HCT116 (cell line): ENCODE data around the gene OSBPL5. TPM values are rescaled to one million over a fixed set of nuclear protein-coding genes. Genes with fewer than 3 reads are reported as not detected.

Experiments used
- ATAC-seq: fragments of 200-7000 bp; cut with Tn5 transposase; 2 replicates; pipeline ENCODE4 v1.9.1; 2020; ENCODE audit warnings: mild to moderate bottlenecking, moderate library complexity
- BruUV-seq: library from RNA; stranded (reverse); fragments of 400-500 nt; replicated peaks from 2 replicates; lab custom pipeline; 2021; lab: Mats Ljungman, UMichigan
- CTCF ChIA-PET: fragments of 300-600 bp; sonication (Branson Sonifier 250); formaldehyde crosslinking; loops from one replicate; lab custom pipeline; 2021; ENCODE audit warnings: antibody characterized with exemption; lab: Charles Lee
- POLR2A ChIA-PET: fragments of 300-600, 350-600 bp; sonication (Branson Sonifier 250); formaldehyde crosslinking; loops from one replicate; lab custom pipeline; 2021; ENCODE audit warnings: antibody characterized with exemption; lab: Charles Lee
- RAD21 ChIA-PET, 2 experiments: fragments of 300-600 bp; sonication (Branson Sonifier 250); formaldehyde crosslinking; loops; one replicate each; lab custom pipeline; 2023; ENCODE audit warnings: low total read pairs in 2 of 2; ENCODE audit not compliant: uncharacterized antibody in 2 of 2, unreplicated experiment in 2 of 2, low non-redundant PET in 1 of 2; lab: Charles Lee
- DNase-seq: peaks from one replicate; pipeline ENCODE4 v3.0.0-alpha.2; 2010; ENCODE audit warnings: low read depth, low spot score
- H2AFZ ChIP-seq: fragments of 200-600 bp; shearing (Covaris generic), sonication (generic); 2 replicates; pipeline ENCODE4 v1.6.1; 2017; ENCODE audit warnings: low read depth, mixed run types, mixed read lengths, antibody characterized with exemption, low read length; ENCODE audit not compliant: poor library complexity, severe bottlenecking
- H3K27ac ChIP-seq: 2 replicates; pipeline ENCODE4 v1.5.1; 2012; ENCODE audit warnings: low read depth, low read length
- H3K27me3 ChIP-seq: fragments of 200-600 bp; sonication (generic); 2 replicates; pipeline ENCODE4 v1.6.1; 2016; ENCODE audit warnings: mixed run types, low read length, mixed read lengths; ENCODE audit not compliant: insufficient read depth
- H3K36me3 ChIP-seq, 2 experiments: fragments of 200-500 bp in 1 of 2; fragments of 200-600 bp in 1 of 2; sonication (Bioruptor generic) in 1 of 2; sonication (generic) in 1 of 2; 2 replicates each; pipeline versions ENCODE4 v1.5.1 to v1.6.1; 2014 to 2016; ENCODE audit warnings: low read length in 2 of 2, inconsistent platforms in 1 of 2, mixed read lengths in 1 of 2, mixed run types in 1 of 2; ENCODE audit not compliant: insufficient read depth in 2 of 2, control insufficient read depth in 1 of 2
- H3K4me1 ChIP-seq, 2 experiments: fragments of 200-600 bp in 1 of 2; sonication (generic) in 1 of 2; 2 replicates each; pipeline versions ENCODE4 v1.5.1 to v1.6.1; 2012 to 2017; ENCODE audit warnings: low read length in 2 of 2, inconsistent platforms in 1 of 2, mild to moderate bottlenecking in 1 of 2, mixed read lengths in 1 of 2, mixed run types in 1 of 2, moderate library complexity in 1 of 2; ENCODE audit not compliant: insufficient read depth in 2 of 2, control insufficient read depth in 1 of 2
- H3K4me2 ChIP-seq: fragments of 200-600 bp; sonication (generic); 2 replicates; pipeline ENCODE4 v1.6.1; 2017; ENCODE audit warnings: mixed run types, low read length, mixed read lengths
- H3K4me3 ChIP-seq, 2 experiments: fragments of 200-600 bp in 1 of 2; sonication (generic) in 1 of 2; replicated peaks in 1 of 2; 2 replicates each; pipeline ENCODE4 v1.5.1; 2011 to 2016; ENCODE audit warnings: low read length in 2 of 2, control low read depth in 1 of 2, low read depth in 1 of 2, mild to moderate bottlenecking in 1 of 2, mixed read lengths in 1 of 2, mixed run types in 1 of 2
- H3K79me2 ChIP-seq: fragments of 200-600 bp; sonication (generic); 2 replicates; pipeline ENCODE4 v1.6.1; 2017; ENCODE audit warnings: mild to moderate bottlenecking, mixed run types, low read length, moderate library complexity, mixed read lengths; ENCODE audit not compliant: insufficient read depth
- H3K9ac ChIP-seq: fragments of 200-600 bp; sonication (generic); 2 replicates; pipeline ENCODE4 v1.6.1; 2016; ENCODE audit warnings: low read length, mixed read lengths
- H3K9me2 ChIP-seq: fragments of 200-600 bp; sonication (generic), shearing (Covaris generic); 2 replicates; pipeline ENCODE4 v1.6.1; 2017; ENCODE audit warnings: mixed run types, mild to moderate bottlenecking, moderate library complexity; ENCODE audit not compliant: insufficient read depth
- H3K9me3 ChIP-seq, 2 experiments: fragments of 200-500 bp in 1 of 2; fragments of 200-600 bp in 1 of 2; sonication (Bioruptor generic) in 1 of 2; sonication (generic) in 1 of 2; 2 replicates each; pipeline ENCODE4 v1.6.1; 2014 to 2017; ENCODE audit warnings: low read length in 2 of 2, mixed read lengths in 2 of 2, inconsistent platforms in 1 of 2, low read depth in 1 of 2, mild to moderate bottlenecking in 1 of 2, mixed run types in 1 of 2, moderate library complexity in 1 of 2; ENCODE audit not compliant: control insufficient read depth in 1 of 2, insufficient read depth in 1 of 2
- H4K20me1 ChIP-seq: fragments of 200-600 bp; sonication (generic), shearing (Covaris generic); 2 replicates; pipeline ENCODE4 v1.6.1; 2017; ENCODE audit warnings: mixed run types, mild to moderate bottlenecking, moderate library complexity; ENCODE audit not compliant: insufficient read depth
- CBX3 ChIP-seq: IDR thresholded peaks from 2 replicates; pipeline ENCODE4 v1.6.1; 2012; ENCODE audit warnings: low read depth
- CEBPB ChIP-seq: IDR thresholded peaks from 2 replicates; pipeline ENCODE4 v1.6.1; 2012; ENCODE audit warnings: low read depth
- EZH2 ChIP-seq: fragments of 200-600 bp; sonication (generic); IDR thresholded peaks from 2 replicates; pipeline ENCODE4 v1.6.1; 2017; ENCODE audit warnings: antibody characterized with exemption, mixed run types
- JUND ChIP-seq: IDR thresholded peaks from 2 replicates; pipeline ENCODE4 v1.6.1; 2012
- POLR2A ChIP-seq: IDR thresholded peaks from 2 replicates; pipeline ENCODE4 v1.7.0; 2011; ENCODE audit warnings: borderline replicate concordance; ENCODE audit not compliant: insufficient read depth, insufficient read length; ENCODE audit errors: extremely low read depth
- SIN3A ChIP-seq: IDR thresholded peaks from 2 replicates; pipeline ENCODE4 v1.6.1; 2012; ENCODE audit warnings: low read depth
- SRF ChIP-seq: IDR thresholded peaks from 2 replicates; pipeline ENCODE4 v1.6.1; 2012; ENCODE audit warnings: low read depth
- TCF7L2 ChIP-seq: IDR thresholded peaks from 2 replicates; pipeline ENCODE4 v1.7.0; 2011; ENCODE audit warnings: borderline replicate concordance, inconsistent platforms; ENCODE audit not compliant: insufficient read depth, insufficient read length; ENCODE audit errors: extremely low read depth
- YY1 ChIP-seq: IDR thresholded peaks from 2 replicates; pipeline ENCODE4 v1.6.1; 2011; ENCODE audit warnings: low read length, low read depth, moderate library complexity, mild to moderate bottlenecking; ENCODE audit not compliant: insufficient replicate concordance; ENCODE audit errors: extremely low read depth
- intact Hi-C: fragments of 100-400 bp; cut with micrococcal nuclease; formaldehyde crosslinking; loops from 2 replicates; pipeline ENCODE4 v1.10.0; 2022
- total RNA-seq: library from RNA; stranded (reverse); gene quantifications from one replicate; pipeline ENCODE4 v1.2.1, GENCODE V29; 2021; ENCODE audit not compliant: unreplicated experiment
- TF ChIP-seq, protein P1 (sequence below): IDR thresholded peaks from 2 replicates; pipeline ENCODE4 v1.6.1; 2011; ENCODE audit warnings: mild to moderate bottlenecking, low read length, moderate library complexity; ENCODE audit not compliant: insufficient replicate concordance; ENCODE audit errors: extremely low read depth
- TF ChIP-seq, protein P2 (sequence below): IDR thresholded peaks from 2 replicates; pipeline ENCODE4 v1.6.1; 2012; ENCODE audit warnings: low read depth
- TF ChIP-seq, protein P3 (sequence below), 3 experiments: fragments of 200-600 bp in 1 of 3; sonication (generic) in 1 of 3; IDR thresholded peaks in 2 of 3; conservative IDR thresholded peaks in 1 of 3; 2 replicates each; pipeline ENCODE4 v1.5.1; 2012 to 2017; ENCODE audit warnings: low read depth in 2 of 3, low read length in 2 of 3, antibody characterized with exemption in 1 of 3, borderline replicate concordance in 1 of 3, control low read depth in 1 of 3, mild to moderate bottlenecking in 1 of 3, mixed read lengths in 1 of 3, mixed run types in 1 of 3, moderate library complexity in 1 of 3; ENCODE audit not compliant: insufficient read depth in 1 of 3
- TF ChIP-seq, protein P4 (sequence below): IDR thresholded peaks from 2 replicates; pipeline ENCODE4 v1.6.1; 2012

The OSBPL5 gene
- total RNA-seq, 1 experiment from 2014 or later: 44.2 TPM

DNA sequence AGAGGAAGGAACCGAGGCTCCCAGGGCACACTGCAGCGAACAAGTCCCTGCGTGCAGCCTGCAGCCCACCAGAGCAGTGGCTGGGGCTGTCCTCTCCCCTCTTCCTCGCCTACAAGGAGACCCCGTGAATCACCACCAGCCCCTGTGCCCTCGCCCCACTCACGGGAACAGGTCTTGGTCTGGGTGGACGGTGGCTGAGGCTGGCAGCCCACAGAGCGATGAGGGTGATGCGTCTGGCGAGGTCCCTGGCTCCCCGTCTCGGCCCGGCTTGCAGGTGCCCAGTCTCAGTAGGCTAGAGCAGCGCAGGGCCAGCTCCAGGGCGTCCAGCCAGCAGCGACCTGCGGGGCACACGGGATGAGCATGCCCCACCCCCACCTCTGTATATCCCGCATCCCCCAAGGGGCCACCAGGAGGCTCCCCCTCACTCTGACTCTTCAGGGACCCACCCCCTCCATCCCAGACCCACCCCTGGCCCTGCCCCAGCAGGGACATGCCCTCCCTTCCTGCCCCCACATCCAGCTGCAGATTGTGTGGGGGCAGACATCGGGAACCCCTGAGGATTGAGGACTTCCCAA, 57.4 kb downstream of the OSBPL5 start (continued):
- TF ChIP-seq TCF7L2 (no peak), EZH2 (no peak), POLR2A (no peak), YY1 (no peak), SRF (no peak)
- TF ChIP-seq, protein P1, sequence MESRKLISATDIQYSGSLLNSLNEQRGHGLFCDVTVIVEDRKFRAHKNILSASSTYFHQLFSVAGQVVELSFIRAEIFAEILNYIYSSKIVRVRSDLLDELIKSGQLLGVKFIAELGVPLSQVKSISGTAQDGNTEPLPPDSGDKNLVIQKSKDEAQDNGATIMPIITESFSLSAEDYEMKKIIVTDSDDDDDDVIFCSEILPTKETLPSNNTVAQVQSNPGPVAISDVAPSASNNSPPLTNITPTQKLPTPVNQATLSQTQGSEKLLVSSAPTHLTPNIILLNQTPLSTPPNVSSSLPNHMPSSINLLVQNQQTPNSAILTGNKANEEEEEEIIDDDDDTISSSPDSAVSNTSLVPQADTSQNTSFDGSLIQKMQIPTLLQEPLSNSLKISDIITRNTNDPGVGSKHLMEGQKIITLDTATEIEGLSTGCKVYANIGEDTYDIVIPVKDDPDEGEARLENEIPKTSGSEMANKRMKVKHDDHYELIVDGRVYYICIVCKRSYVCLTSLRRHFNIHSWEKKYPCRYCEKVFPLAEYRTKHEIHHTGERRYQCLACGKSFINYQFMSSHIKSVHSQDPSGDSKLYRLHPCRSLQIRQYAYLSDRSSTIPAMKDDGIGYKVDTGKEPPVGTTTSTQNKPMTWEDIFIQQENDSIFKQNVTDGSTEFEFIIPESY: no peak
- TF ChIP-seq, all 23 proteins: peak for 0

DNA sequence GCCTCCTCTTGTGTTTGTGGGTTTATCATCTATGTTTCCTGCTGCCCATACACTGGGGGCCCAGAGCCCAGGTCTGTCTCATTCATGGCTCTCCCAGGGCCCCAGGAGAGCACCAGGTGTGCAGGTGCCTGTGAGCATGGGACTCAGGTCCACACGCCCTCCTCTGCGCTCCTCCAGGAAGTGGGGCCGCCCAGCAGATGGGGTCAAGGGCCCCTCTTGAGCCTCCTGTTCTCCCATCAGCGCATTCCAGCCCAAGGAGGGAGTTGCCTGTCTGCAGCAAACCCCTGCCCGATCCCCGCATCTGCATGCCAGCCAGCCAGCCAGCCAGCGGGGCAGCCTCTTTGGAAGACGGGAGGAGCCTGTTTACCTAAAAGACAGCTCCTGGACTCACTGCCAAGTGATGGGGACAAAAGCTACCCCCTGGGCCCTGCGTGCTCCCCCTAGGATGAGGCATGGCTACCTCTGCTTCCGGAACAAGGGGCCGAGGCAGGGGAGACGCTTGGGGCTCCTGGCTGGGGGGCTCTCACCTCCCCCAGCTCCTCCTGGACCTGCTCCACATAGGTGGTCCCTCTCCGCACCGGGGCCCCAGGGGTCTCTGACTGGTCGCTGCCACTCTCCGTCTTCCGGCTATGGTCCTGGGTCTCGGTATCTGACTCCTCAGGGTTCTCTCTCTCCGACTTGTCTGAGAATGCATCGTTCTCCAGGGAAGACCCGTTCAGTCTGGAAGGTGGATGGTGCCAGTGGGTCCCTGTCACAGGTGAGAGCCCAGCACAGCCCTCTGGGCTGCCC, 58.2 kb downstream of the OSBPL5 start:
- Histone ChIP-seq H3K36me3 (no peaks in the 10 kb centered on the region; a peak in 1 of 4 replicates), H3K4me1 (no peaks in the 10 kb centered on the region), H2AFZ (no peak overlapping the region), H3K9ac (no peak overlapping the region), H3K4me3 (no peak overlapping the region), H4K20me1 (no peaks in the 10 kb centered on the region), H3K79me2 (no peaks in the 10 kb centered on the region), H3K9me3 (no peaks in the 10 kb centered on the region), H3K27me3 (no peaks in the 10 kb centered on the region), H3K4me2 (no peak overlapping the region), H3K27ac (no peak overlapping the region), H3K9me2 (no peaks in the 10 kb centered on the region)
- DNase-seq (no peak), ATAC-seq (no peak)
- intact Hi-C loops: no loop called here
- POLR2A ChIA-PET: no interaction called here
- CTCF ChIA-PET: no interaction called here
- no TSS peak for BruUV-seq
- RAD21 ChIA-PET: no interaction called here
- TF ChIP-seq, protein P2, sequence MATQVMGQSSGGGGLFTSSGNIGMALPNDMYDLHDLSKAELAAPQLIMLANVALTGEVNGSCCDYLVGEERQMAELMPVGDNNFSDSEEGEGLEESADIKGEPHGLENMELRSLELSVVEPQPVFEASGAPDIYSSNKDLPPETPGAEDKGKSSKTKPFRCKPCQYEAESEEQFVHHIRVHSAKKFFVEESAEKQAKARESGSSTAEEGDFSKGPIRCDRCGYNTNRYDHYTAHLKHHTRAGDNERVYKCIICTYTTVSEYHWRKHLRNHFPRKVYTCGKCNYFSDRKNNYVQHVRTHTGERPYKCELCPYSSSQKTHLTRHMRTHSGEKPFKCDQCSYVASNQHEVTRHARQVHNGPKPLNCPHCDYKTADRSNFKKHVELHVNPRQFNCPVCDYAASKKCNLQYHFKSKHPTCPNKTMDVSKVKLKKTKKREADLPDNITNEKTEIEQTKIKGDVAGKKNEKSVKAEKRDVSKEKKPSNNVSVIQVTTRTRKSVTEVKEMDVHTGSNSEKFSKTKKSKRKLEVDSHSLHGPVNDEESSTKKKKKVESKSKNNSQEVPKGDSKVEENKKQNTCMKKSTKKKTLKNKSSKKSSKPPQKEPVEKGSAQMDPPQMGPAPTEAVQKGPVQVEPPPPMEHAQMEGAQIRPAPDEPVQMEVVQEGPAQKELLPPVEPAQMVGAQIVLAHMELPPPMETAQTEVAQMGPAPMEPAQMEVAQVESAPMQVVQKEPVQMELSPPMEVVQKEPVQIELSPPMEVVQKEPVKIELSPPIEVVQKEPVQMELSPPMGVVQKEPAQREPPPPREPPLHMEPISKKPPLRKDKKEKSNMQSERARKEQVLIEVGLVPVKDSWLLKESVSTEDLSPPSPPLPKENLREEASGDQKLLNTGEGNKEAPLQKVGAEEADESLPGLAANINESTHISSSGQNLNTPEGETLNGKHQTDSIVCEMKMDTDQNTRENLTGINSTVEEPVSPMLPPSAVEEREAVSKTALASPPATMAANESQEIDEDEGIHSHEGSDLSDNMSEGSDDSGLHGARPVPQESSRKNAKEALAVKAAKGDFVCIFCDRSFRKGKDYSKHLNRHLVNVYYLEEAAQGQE: no peak
- TF ChIP-seq CEBPB (no peak), SIN3A (no peak), JUND (no peak), EZH2 (no peak), CBX3 (no peak)
- TF ChIP-seq, protein P1: no peak
- TF ChIP-seq, protein P3, sequence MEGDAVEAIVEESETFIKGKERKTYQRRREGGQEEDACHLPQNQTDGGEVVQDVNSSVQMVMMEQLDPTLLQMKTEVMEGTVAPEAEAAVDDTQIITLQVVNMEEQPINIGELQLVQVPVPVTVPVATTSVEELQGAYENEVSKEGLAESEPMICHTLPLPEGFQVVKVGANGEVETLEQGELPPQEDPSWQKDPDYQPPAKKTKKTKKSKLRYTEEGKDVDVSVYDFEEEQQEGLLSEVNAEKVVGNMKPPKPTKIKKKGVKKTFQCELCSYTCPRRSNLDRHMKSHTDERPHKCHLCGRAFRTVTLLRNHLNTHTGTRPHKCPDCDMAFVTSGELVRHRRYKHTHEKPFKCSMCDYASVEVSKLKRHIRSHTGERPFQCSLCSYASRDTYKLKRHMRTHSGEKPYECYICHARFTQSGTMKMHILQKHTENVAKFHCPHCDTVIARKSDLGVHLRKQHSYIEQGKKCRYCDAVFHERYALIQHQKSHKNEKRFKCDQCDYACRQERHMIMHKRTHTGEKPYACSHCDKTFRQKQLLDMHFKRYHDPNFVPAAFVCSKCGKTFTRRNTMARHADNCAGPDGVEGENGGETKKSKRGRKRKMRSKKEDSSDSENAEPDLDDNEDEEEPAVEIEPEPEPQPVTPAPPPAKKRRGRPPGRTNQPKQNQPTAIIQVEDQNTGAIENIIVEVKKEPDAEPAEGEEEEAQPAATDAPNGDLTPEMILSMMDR (IDR thresholded peaks at IDR 0.05 in 2 of 3, conservative IDR thresholded peaks at IDR 0.05 in 1 of 3; ENCODE audit: borderline replicate concordance in 1 of 3, insufficient read depth in 1 of 3, low read depth in 2 of 3, low read length in 2 of 3): no peak
- TF ChIP-seq, protein P4, sequence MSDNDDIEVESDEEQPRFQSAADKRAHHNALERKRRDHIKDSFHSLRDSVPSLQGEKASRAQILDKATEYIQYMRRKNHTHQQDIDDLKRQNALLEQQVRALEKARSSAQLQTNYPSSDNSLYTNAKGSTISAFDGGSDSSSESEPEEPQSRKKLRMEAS: no peak
